Measurements from ENCODE around the gene RBM12.

- TF ChIP-seq CTCF (IDR thresholded peaks at IDR 0.05) = peak; percentile 31
- no peak for TF ChIP-seq EZH2 (IDR thresholded peaks at IDR 0.05; ENCODE audit: borderline replicate concordance, insufficient read depth, low read depth, low read length, poor library complexity, severe bottlenecking)
Measured at GRCh38 chr20:35699127-35699956, 34.6 kb upstream of the RBM12 start, which contains the start of the genes NFS1 and ROMO1.
